ENCODE data around the gene CCDC192.

DNA sequence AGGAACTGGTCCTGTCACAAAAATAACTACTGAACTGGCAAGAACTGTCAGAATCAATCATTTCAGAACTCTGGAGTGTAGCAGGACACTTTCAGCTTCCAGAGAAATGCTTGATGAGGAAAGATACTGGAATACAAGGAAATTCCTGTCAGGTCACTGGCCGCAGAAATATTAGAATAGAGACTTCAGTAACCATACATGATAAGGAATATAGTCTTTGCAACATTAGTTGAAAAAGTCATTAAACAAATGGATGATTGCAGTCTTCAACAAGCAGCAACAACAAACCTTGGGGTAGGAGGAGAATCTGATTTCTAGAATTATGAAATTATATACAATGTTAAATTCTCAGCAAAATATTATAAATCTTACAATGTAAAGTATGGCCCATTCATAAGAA is 88.2 kb downstream of the CCDC192 start:
- TF ChIP-seq, protein P1, sequence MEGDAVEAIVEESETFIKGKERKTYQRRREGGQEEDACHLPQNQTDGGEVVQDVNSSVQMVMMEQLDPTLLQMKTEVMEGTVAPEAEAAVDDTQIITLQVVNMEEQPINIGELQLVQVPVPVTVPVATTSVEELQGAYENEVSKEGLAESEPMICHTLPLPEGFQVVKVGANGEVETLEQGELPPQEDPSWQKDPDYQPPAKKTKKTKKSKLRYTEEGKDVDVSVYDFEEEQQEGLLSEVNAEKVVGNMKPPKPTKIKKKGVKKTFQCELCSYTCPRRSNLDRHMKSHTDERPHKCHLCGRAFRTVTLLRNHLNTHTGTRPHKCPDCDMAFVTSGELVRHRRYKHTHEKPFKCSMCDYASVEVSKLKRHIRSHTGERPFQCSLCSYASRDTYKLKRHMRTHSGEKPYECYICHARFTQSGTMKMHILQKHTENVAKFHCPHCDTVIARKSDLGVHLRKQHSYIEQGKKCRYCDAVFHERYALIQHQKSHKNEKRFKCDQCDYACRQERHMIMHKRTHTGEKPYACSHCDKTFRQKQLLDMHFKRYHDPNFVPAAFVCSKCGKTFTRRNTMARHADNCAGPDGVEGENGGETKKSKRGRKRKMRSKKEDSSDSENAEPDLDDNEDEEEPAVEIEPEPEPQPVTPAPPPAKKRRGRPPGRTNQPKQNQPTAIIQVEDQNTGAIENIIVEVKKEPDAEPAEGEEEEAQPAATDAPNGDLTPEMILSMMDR (IDR thresholded peaks at IDR 0.05): no peak
- TF ChIP-seq POLR2A (IDR thresholded peaks at IDR 0.05): no peak
